Measurements from ENCODE around the gene ETV6.

The ETV6 gene

GRCh38 chr12:11762723-11763326, 113.4 kb downstream of the ETV6 start:
- DNase-seq = no peak

- DNase-seq = no peak
Measured at GRCh38 chr12:11763760-11764520, 114.5 kb downstream of the ETV6 start.

DNA sequence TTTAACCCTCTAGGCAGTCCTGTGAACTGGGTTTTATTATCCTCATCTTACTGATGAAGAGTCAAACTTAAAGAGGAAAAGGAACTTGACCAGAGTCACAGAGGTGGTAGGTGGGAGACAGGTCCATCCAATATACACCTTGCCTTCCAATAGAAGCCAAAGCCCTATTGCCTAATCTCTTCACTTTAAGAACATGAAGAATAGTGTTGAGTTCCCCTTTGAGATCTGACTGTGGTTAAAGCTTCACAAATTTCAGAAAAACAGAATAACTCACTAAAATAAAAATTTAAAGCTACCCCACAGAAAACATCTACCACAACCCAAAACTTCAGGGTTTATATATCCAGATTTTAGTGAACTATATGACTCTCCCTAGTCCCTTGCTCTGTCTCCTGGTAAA, 115.4 kb downstream of the ETV6 start:
- no peak for DNase-seq

DNA sequence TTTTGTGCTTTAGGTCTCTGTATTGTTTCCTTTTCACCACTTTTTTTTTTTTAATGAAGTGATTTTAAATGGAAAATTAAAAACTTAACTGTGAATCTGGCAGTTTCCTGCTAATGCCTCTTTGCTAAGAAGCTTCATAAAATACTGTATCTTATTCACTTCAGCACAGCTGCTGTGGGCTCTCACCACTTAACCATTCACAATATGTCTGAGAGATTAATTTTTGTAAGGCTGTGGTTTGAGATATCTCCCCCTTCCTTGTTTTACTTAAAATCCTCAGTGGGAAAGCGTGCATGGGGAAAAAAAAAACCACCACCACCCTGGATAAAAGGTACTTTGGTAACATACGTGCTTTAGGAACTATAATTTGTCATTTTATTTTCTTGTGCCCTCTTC, 115.9 kb downstream of the ETV6 start:
- DNase-seq = no peak

GRCh38 chr12:11765817-11766794, 116.6 kb downstream of the ETV6 start:
- DNase-seq = peak in 2 of 6 experiments; percentile 10 to 25

GRCh38 chr12:11767029-11767724, 117.7 kb downstream of the ETV6 start:
- DNase-seq = no peak

GRCh38 chr12:11767798-11768197, 118.3 kb downstream of the ETV6 start:
- no peak for DNase-seq

DNA sequence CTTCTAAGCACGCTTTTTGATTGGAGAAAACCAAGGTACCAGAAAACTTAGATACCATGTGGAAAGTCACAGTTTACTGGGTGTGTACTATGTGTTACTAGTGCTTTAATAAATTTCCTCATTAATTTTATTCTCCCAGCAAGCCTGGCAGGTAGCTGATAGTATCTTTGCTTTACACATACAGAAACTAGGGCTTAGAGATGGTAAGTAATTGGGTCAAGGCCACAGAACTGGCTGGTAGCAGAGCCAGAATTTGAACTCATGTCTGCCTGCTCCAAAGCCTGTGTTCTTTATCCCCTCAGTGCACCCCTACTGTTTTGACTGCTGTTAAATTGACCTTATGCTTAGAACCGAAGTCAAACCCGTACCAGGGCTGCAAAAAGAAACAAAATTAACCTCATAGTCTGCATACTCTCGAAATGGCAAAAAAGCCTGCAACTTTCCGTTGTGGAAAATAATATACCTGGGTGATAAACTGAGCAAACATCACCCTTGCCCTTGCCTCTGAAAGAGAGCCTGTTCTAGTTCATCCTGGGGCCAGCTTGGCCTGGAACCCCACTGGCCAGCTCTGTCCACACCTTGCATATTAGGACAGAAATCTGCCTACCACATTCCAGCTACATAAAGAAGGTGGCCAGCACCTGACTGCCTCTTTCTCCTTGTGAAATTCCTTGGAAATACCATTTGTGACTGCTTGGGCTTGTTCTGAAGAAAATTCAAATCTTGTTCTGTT, 118.9 kb downstream of the ETV6 start:
- DNase-seq = no peak

- DNase-seq = no peak
Measured at GRCh38 chr12:11769723-11770514, 120.4 kb downstream of the ETV6 start.

DNA sequence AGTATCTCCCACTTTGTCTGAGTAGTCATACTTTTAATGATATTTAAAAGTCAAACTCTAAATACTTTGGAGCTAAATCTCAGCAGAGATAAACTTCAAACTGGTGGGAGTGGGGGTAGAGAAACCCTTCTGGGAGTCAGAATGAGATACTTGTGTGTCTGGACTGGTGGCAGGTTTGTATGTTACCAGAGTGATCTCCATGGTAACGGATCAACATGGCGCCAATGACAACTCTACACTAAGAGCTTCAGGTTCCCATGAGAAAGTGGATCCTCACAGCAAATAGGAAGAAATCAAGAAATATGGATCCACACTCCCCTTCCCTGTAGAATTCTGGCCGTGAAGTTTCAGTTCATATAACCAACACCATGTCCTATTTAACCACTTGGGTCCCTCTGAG, 121.9 kb downstream of the ETV6 start:
- DNase-seq = no peak

- DNase-seq = no peak
Measured at GRCh38 chr12:11771895-11772502, 122.5 kb downstream of the ETV6 start.

DNA sequence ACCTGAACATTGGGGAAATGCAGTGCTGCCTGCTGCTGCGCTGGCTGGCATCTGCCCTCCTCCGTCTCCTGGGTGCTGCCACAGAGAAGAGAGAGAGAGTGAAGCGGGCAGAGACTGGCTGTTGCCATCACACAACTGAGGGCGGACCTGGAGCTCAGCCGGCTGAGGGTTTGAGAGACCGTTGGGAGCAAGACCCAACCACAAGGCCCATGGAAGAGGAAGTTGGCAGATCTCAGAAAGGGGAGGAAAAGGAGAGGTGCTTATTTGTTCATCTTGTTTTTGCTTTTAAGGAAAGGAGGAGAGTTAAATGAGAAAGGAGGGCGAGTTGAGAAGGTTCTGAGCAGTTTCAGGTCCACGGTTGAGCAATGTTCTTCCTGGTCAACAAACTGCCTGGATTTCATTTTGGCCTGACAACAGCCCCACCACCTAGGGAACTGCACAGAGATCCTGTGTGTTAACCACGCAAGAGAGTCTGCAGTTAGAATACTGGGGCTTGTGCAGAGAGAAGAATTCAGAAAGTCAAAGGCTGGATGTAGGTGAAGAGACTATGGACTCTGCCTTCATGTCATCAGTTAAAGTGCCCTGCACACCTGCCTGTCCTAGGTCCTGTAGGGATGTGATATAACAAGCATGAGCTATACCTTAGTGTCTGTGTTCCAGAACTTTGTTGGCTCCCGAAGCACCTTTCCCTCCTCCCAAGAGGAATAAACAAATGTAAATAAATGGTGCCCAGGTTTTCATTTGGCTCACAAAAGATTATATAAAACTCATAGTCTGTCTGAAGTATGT, 124.6 kb downstream of the ETV6 start:
- DNase-seq = peak in 1 of 6 experiments; percentile 6

GRCh38 chr12:11774821-11775220, 125.3 kb downstream of the ETV6 start:
- DNase-seq = no peak

GRCh38 chr12:11776316-11776715, 126.8 kb downstream of the ETV6 start:
- no peak for DNase-seq

DNA sequence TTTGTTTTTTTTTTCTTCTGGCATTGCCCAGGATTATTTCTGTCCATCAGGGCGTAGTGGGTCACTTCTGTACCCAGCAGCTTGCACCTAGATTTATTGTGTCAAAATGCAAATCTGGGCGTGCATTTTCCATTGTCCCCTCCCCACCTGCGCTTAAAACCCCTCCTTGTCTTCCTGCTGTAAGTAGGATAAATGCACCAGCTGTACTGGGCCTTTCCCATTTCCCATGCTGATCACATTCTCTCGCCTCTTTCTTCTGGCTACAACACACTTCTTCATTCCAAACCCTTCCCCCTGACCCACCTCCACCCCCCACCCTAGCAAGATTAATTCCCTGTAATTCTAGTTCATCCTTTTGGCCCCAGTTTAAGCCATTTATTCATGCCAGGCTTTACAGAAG, 128.0 kb downstream of the ETV6 start:
- DNase-seq = no peak

DNA sequence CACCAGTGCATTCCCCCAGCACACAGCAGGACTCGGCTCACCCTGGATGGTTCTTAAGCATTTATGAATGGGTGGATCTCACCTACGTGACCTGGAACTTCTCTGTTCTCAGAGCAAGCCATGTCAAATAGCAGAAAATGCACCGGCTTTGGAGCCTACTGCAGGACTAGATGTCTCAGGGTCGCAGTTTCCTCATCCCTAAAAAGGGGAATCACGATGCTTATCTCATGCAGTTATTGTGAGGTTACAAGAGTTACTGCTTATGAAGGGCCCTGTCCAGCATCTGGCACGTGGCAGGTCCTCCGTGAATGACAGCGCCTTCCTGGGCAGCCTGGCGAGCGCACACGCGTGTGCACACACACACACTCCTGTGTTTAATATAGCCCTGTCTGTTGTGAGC, 128.5 kb downstream of the ETV6 start:
- no peak for DNase-seq

DNA sequence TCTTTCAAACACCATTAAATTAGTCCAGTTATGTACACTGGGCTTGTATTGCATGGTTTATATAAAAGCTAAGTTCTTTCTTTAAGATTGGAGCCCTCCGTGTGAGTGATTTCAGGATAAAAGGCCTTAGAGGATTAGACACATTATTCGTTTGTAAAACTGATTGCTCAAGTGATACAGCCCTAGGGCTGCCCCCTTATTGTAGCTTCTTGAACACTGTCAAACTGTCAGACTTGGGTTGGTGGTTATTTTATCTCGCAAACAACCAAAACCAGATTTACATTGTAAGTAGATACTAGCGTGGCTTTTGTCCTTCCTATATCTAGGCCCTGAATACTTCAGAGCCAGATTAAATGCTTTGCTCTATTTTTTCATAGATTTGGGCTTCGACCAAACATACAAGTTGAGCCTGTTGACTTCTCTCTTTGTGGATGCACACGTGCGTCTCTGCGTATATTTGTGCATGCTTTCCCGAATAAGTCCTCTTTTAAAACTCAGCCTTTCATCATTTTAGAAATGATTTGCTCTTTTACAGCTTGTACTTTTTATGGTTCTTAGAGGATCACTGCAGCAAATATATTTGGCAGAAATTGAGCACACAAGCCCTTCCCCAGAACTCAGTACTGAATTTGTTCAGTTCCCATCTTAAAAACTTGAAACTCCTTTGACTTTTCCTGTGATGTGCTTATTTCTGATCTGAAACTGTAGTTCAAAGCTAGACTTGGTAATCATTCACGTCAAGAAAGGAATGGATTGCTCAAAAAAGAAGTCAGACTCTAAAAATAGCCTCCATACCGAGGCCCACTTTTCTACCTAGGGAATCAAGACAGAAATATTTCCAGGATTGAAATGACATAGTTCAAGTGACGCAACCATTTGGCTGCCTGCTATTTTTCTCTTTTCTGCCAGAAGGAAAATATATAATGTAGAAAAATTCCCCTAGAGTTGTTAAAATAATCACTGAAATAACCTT, 129.5 kb downstream of the ETV6 start:
- no peak for DNase-seq

GRCh38 chr12:11780521-11781101, 131.1 kb downstream of the ETV6 start:
- no peak for DNase-seq
